Adrenal gland (tissue), 12 donors: ENCODE measurements around the gene SEMA3A. TPM values are rescaled to one million over a fixed set of nuclear protein-coding genes. Genes with fewer than 3 reads are reported as not detected.

Source experiments
- DNase-seq, 7 donors: peaks; one replicate each; pipeline ENCODE4 v3.0.0-alpha.2; 2019 to 2020
- H3K27ac ChIP-seq, 5 donors: fragments of 200-600 bp; sonication (generic) in 4 of 5; 1 replicate in 3 of 5; 2 replicates in 2 of 5; pipeline versions ENCODE4 v1.5.1 to v1.8.0; 2016 to 2020; ENCODE audit warnings: mild to moderate bottlenecking in 1 of 5
- H3K27me3 ChIP-seq: fragments of 200-600 bp; 2 replicates; pipeline ENCODE4 v1.8.0; 2021
- H3K36me3 ChIP-seq, 2 donors: fragments of 200-600 bp; replicated peaks in 1 of 2; 1 replicate in 1 of 2; 2 replicates in 1 of 2; pipeline versions ENCODE4 v1.5.1 to v1.8.0; 2018 to 2022
- H3K4me1 ChIP-seq, 2 donors: fragments of 200-600 bp; replicated peaks in 1 of 2; 1 replicate in 1 of 2; 2 replicates in 1 of 2; pipeline versions ENCODE4 v1.5.1 to v1.8.0; 2018 to 2021
- H3K4me3 ChIP-seq, 4 donors: fragments of 200-600 bp; sonication (generic) in 3 of 4; one replicate each; pipeline ENCODE4 v1.5.1; 2016 to 2018
- H3K9me3 ChIP-seq, 3 donors: fragments of 200-600 bp; sonication (generic) in 1 of 3; replicated peaks in 1 of 3; 1 replicate in 2 of 3; 2 replicates in 1 of 3; pipeline versions ENCODE4 v1.5.1 to v1.8.0; 2016 to 2021
- POLR2A ChIP-seq, 2 donors: fragments of 450-650 bp; IDR thresholded peaks; one replicate each; pipeline ENCODE4 v1.6.1; 2017; ENCODE audit warnings: antibody characterized with exemption in 2 of 2, mild to moderate bottlenecking in 2 of 2, moderate library complexity in 1 of 2
- WGBS, 4 donors: extraction: QIAGEN DNeasy Blood & Tissue Kit in 2 of 4; methylation state at CpG; one replicate each; pipeline versions ENCODE4 v1.1.5 to v1.1.7; 2013 to 2017; 5-methylcytosine and 5-hydroxymethylcytosine counted together
- intact Hi-C, 2 donors: fragments of 100-400 bp; cut with DNase I; formaldehyde crosslinking; loops; one replicate each; pipeline versions ENCODE4 v1.14.1 to v1.15.0; 2022 to 2023
- polyA plus RNA-seq, 3 donors: library from polyadenylated mRNA; stranded (reverse); fragments of 200-250 nt in 2 of 3; fragments of 350-450 nt in 1 of 3; fragmentation: Illumina TruSeq in 1 of 3; extraction: RNeasy Lipid Tissue Mini Kit (QIAGEN cat#74804) in 1 of 3; gene quantifications; one replicate each; pipeline ENCODE4 v1.2.3, GENCODE V29; 2013 to 2014
- total RNA-seq, 9 donors: library from RNA; depleted of rRNA in 4 of 9; stranded (reverse); fragments of >200 nt in 4 of 9; fragments of 120-200 nt in 1 of 9; fragmentation: NEBNext Ultra II Directional in 1 of 9; extraction: Animal tissue kit (Norgen Biotek cat#: 25700) in 1 of 9; gene quantifications; one replicate each; pipeline versions ENCODE4 v1.1.0 to v1.2.4, GENCODE V29; 2013 to 2023
- TF ChIP-seq, protein P1 (sequence below), 6 experiments: fragments of 450-650 bp in 4 of 6; fragments of 200-600 bp in 2 of 6; sonication (generic) in 1 of 6; IDR thresholded peaks; 1 replicate in 5 of 6; 2 replicates in 1 of 6; pipeline versions ENCODE4 v1.5.1 to v1.8.0; 2016 to 2021; ENCODE audit warnings: antibody characterized with exemption in 6 of 6, mild to moderate bottlenecking in 2 of 6, moderate library complexity in 1 of 6
- donor health status: healthy with polysubstance abuse.
- donor health status: Bipolar disorder and iron deficiency.
- donor health status: DM: yes; HTN: yes; CAD: no.
- donor health status: DM: no; HTN: no; CAD: no.
- donor health status: DM: no; HTN: no; CAD: no.
- donor health status: DM: yes; HTN: yes; CAD: no.

Gene SEMA3A
- total and polyA plus RNA-seq, 12 donors, result 0.24 to 17.5 (median 1.2) TPM

DNA sequence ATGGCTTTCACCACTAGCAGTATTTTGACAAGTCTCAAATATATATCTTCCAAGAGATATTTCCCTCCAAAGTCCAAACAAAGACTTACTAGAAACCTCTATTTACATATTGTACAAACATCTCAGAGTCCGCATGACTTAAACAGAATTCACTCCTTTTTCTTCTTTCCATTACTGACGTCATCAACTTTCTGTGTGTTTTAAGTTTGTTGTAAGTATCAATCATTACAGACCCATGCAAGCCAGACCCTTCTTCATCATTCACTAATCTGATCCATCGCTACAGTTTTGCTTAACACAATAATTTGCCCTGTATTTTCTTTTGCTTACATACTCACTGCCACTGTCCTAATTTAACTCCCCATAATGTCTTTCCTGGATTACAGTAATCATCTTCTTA is 51.9 kb downstream of the SEMA3A start:
- no peak overlapping the region for H3K27ac ChIP-seq
- 59 to 79% (median 76%) methylated on average over 3 of the region's 3 CpGs for WGBS, 4 donors
- no peaks in the 10 kb centered on the region for H3K9me3 ChIP-seq
- H3K4me1 ChIP-seq, result no peaks in the 10 kb centered on the region
- no peak for TF ChIP-seq POLR2A (IDR thresholded peaks at IDR 0.05)
- TF ChIP-seq, protein P1, sequence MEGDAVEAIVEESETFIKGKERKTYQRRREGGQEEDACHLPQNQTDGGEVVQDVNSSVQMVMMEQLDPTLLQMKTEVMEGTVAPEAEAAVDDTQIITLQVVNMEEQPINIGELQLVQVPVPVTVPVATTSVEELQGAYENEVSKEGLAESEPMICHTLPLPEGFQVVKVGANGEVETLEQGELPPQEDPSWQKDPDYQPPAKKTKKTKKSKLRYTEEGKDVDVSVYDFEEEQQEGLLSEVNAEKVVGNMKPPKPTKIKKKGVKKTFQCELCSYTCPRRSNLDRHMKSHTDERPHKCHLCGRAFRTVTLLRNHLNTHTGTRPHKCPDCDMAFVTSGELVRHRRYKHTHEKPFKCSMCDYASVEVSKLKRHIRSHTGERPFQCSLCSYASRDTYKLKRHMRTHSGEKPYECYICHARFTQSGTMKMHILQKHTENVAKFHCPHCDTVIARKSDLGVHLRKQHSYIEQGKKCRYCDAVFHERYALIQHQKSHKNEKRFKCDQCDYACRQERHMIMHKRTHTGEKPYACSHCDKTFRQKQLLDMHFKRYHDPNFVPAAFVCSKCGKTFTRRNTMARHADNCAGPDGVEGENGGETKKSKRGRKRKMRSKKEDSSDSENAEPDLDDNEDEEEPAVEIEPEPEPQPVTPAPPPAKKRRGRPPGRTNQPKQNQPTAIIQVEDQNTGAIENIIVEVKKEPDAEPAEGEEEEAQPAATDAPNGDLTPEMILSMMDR (IDR thresholded peaks at IDR 0.05), result no peak
- H3K4me3 ChIP-seq, result no peak overlapping the region
- intact Hi-C loops, result no loop called here
- no peak for DNase-seq
- no peaks in the 10 kb centered on the region for H3K36me3 ChIP-seq
- no peaks in the 10 kb centered on the region for H3K27me3 ChIP-seq

DNA sequence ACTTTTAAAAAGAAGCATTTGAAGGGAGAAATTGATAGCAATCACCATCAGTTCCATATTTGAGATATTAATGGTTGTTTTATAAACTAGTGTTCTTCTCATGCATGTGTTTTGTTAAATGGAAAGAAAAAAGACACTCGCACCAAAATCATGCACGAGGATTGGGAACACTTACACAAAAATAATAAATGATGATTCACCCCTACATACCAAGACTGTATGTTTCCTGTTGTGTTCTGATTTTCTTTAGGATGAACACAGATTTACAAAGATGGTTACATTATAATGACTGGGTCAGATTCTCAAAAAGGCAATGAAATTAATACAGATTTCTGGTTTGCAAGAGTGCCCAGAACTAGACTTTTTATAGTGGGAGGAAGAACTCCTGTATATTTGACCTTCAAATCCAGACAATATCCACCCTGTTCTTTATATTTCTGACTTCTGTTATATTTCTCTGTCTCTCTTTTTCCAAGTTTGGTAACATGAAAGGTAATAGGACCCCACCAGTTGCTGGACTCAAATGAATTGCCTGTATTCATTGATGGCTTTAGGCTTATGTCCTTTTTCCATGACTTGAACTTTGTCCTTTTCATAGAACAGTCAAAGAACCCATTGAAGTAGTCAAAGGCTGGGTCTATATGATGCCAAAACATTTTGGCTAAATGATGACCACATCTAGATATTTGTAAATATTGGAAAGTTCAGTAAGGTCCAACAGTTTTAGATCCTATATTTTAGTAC is 54.4 kb downstream of the SEMA3A start:
- intact Hi-C loops, result no loop called here
- no peak for DNase-seq
- no peaks in the 10 kb centered on the region for H3K4me1 ChIP-seq
- TF ChIP-seq, protein P1 (IDR thresholded peaks at IDR 0.05), result no peak
- no peak for TF ChIP-seq POLR2A (IDR thresholded peaks at IDR 0.05)
- 51 to 82% (median 76%) methylated on average over 2 of the region's 2 CpGs for WGBS, 4 donors
- H3K36me3 ChIP-seq, result no peaks in the 10 kb centered on the region
- no peaks in the 10 kb centered on the region for H3K27me3 ChIP-seq
- H3K4me3 ChIP-seq, result no peak overlapping the region
- no peaks in the 10 kb centered on the region for H3K9me3 ChIP-seq
- H3K27ac ChIP-seq, result no peak overlapping the region

DNA sequence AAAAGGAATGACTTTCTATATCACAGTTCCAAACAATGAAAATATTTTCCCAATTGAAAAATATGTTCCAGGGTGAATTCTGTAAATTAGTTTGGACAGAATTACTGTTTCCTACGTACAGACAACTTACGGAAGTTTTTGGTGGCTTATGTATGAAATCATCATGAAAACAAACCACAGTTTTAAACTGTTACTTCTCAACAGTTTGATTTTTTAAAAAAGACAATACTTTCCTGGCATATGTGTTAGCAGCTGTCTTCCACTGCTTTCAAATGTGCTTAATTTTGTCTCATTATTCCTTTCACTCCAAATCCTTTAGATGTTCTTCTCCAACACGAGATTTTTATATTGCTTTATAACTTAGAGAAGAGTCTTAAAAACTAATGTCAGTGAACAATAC is 56.2 kb downstream of the SEMA3A start:
- DNase-seq, result no peak
- no peaks in the 10 kb centered on the region for H3K4me1 ChIP-seq
- intact Hi-C loops, result no loop called here
- H3K27ac ChIP-seq, result no peak overlapping the region
- H3K9me3 ChIP-seq, result no peaks in the 10 kb centered on the region
- WGBS, 4 donors, result 63 to 75% (median 70%) methylated on average over 3 of the region's 3 CpGs
- no peak overlapping the region for H3K4me3 ChIP-seq
- TF ChIP-seq POLR2A (IDR thresholded peaks at IDR 0.05), result no peak
- TF ChIP-seq, protein P1 (IDR thresholded peaks at IDR 0.05), result no peak
- no peaks in the 10 kb centered on the region for H3K36me3 ChIP-seq
- no peaks in the 10 kb centered on the region for H3K27me3 ChIP-seq

DNA sequence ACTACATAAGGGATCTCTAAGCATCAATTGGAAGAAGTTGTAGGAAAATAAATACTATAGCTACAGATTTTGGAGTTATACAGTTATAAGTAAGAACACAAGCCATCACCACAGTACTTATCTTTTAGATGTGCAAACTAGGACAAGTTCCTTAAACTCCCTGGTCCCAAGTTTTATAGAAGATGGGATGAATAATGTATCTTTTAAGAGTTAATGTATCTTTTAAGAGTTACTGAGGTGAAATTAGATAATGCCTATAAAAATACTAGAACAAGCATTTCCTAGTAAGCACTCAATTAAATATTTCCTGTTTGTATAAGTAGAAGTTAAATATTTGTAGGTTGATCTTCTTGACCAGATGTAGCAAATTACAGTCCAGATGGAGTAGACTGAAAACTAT is 56.8 kb downstream of the SEMA3A start:
- no peaks in the 10 kb centered on the region for H3K4me1 ChIP-seq
- DNase-seq, result no peak
- H3K9me3 ChIP-seq, result no peaks in the 10 kb centered on the region
- no peaks in the 10 kb centered on the region for H3K27me3 ChIP-seq
- intact Hi-C loops, result no loop called here
- no peaks in the 10 kb centered on the region for H3K36me3 ChIP-seq
- H3K27ac ChIP-seq, result no peak overlapping the region
- TF ChIP-seq POLR2A (IDR thresholded peaks at IDR 0.05), result no peak
- TF ChIP-seq, protein P1 (IDR thresholded peaks at IDR 0.05), result no peak
- no peak overlapping the region for H3K4me3 ChIP-seq
